GM12891 (cell line): Measurements from ENCODE around the gene SRP54.

ENCODE experiments used
- POLR2A ChIP-seq: IDR thresholded peaks from 2 replicates; pipeline ENCODE4 v1.6.1; 2011; ENCODE audit warnings: low read depth, low read length, control low read depth
- POLR2AphosphoS5 ChIP-seq: IDR thresholded peaks from 2 replicates; pipeline ENCODE4 v1.6.1; 2011; ENCODE audit warnings: low read depth, low read length, control low read depth

DNA sequence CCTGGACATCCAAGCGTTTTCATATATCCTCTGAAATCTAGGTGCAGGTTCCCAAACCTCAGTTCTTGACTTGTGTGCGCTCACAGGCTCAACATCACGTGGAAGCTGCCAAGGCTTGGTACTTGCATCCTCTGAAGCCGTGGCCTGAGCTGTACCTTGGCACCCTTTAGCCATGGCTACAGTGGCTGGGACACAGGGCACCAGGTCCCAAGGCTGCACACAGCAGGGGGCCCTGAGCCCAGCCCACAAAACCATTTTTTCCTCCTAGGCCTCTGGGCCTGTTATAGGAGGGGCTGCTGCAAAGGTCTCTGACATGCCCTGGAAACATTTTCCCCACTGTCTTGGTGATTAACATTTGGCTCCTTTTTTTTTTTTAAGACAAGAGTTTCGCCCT lies 51.6 kb downstream of the SRP54 start:
- TF ChIP-seq POLR2A (no peak), POLR2AphosphoS5 (no peak)
